HG02571 (cell line): ENCODE data around the gene RPGRIP1L.

Experiments used
- ATAC-seq: cut with Tn5 transposase; IDR thresholded peaks from one replicate; pipeline ENCODE4 v1.9.1; 2021; ENCODE audit warnings: mild to moderate bottlenecking, moderate library complexity; ENCODE audit not compliant: unreplicated experiment

Gene RPGRIP1L

GRCh38 chr16:53559270-53559951, 144.2 kb downstream of the RPGRIP1L start:
- ATAC-seq = no peak

DNA sequence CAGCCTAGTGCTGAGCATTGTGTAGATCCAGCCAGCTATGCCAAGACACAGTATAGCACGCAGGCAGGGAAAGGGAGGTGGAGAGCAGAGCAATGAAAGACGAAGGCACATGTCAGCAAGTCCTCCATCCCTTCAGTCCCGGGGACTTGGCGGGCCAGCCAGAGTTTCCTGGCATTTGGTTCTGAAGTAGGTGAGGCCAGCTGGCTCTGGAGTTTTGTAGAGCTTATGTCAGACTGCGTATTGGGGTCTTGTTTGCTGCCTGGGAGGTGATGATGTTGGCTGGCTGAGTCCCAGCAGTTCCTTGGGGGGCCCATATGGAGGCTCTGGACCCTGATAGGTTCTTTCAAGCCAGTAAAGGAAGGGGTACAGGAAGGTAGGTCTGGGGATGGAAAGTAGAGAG, 144.9 kb downstream of the RPGRIP1L start:
- ATAC-seq = no peak

- no peak for ATAC-seq
These were observed 147.1 kb downstream of the RPGRIP1L start for GRCh38 chr16:53556521-53556920.

DNA sequence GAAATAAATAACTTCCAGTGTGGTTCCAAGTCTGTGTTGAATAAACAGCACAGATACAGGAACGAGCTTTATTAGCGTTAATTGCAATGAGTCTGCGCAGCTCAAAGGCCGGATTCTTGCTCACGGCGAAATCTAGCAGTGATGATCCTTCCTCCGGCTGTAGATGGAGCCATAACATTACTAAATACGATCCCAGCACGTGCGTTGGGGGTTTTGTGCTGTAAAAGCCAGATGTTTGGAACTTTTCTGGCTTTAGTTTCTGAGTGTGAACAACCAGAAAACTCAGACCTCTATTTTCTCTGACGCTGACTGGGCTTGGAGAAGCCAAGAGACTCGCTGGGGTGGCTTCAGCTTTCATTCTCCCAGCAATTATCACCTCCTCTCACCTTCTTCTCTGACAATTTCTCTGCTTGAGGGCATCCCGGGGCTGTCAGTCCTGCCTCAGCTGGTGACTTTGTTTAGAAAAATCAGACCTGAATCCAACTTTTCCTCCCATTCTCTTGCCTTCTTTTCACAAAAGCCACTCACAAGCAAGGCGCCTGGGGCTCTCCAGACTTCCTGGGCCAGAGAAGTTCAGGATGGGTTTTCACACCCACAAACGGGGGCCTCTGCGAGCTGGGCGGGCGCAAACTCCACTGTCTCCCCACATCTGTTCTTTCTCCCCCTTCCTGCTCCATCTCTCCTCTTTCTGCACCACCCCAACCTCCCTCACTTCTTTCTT, 153.5 kb downstream of the RPGRIP1L start:
- ATAC-seq = peak; percentile 62
